Non-pigmented ciliary epithelial cell (primary cell): Measurements from ENCODE around the gene SIRT7.

Experiments used
- DNase-seq: peaks from one replicate; pipeline ENCODE4 v3.0.0-alpha.2; 2010; ENCODE audit warnings: low read depth

Gene SIRT7

GRCh38 chr17:81917565-81918332 is at the start of gene SIRT7:
SIRT7 (minus strand) TSS chr17:81918176; CDS start chr17:81918131, 45 bp downstream.
- DNase-seq = no peak

GRCh38 chr17:81967244-81967532 is 49.2 kb upstream of the SIRT7 start:
- no peak for DNase-seq

GRCh38 chr17:81966343-81967243 is 48.6 kb upstream of the SIRT7 start:
- no peak for DNase-seq

GRCh38 chr17:81964081-81964849 is 46.3 kb upstream of the SIRT7 start:
- DNase-seq = no peak

GRCh38 chr17:81962499-81963441 is 44.8 kb upstream of the SIRT7 start:
- DNase-seq = no peak

- no peak for DNase-seq
Observed at GRCh38 chr17:81961521-81962498, 43.8 kb upstream of the SIRT7 start.

GRCh38 chr17:81961087-81961511 is 43.1 kb upstream of the SIRT7 start, which contains the start of gene NOTUM:
NOTUM (minus strand) TSS chr17:81961187; CDS start chr17:81960909, 278 bp downstream.
- no peak for DNase-seq

GRCh38 chr17:81960130-81960958 is 42.4 kb upstream of the SIRT7 start:
- no peak for DNase-seq

- DNase-seq = no peak
Observed at GRCh38 chr17:81959362-81960129, 41.6 kb upstream of the SIRT7 start.

- DNase-seq = no peak
Observed at GRCh38 chr17:81958633-81959342, 40.8 kb upstream of the SIRT7 start.

- no peak for DNase-seq
Observed at GRCh38 chr17:81957691-81958432, 39.9 kb upstream of the SIRT7 start.

GRCh38 chr17:81956607-81957589 is 38.9 kb upstream of the SIRT7 start:
- no peak for DNase-seq

GRCh38 chr17:81955756-81956544 is 38.0 kb upstream of the SIRT7 start:
- no peak for DNase-seq

- no peak for DNase-seq
Observed at GRCh38 chr17:81955058-81955681, 37.2 kb upstream of the SIRT7 start.
